GM19025 (cell line): ENCODE results near the gene DGCR2.
A peak's percentile ranks its signal among the peaks of the same experiment; 100 is the strongest.
"Not testable (repeated sequence)": the region's sequence is repeated elsewhere in the genome, so short reads cannot be mapped to it uniquely, and the experiment has no call there.

Experiments
- ATAC-seq: cut with Tn5 transposase; IDR thresholded peaks from one replicate; pipeline ENCODE4 v1.9.1; 2021; ENCODE audit warnings: mild to moderate bottlenecking, low read depth, moderate library complexity; ENCODE audit not compliant: unreplicated experiment

DGCR2 gene

GRCh38 chr22:19086896-19087295, 35.3 kb downstream of the DGCR2 start:
- ATAC-seq: no peak

- ATAC-seq: no peak
Measured at GRCh38 chr22:19086417-19086816, 35.8 kb downstream of the DGCR2 start.

- ATAC-seq: peak; percentile 32
Measured at GRCh38 chr22:19085233-19085718, 36.9 kb downstream of the DGCR2 start.

- ATAC-seq: not testable (repeated sequence)
Measured at GRCh38 chr22:19084586-19084985, 37.6 kb downstream of the DGCR2 start.

GRCh38 chr22:19084126-19084525, 38.1 kb downstream of the DGCR2 start:
- not testable (repeated sequence) for ATAC-seq

- no peak for ATAC-seq
Measured at GRCh38 chr22:19082793-19083192, 39.4 kb downstream of the DGCR2 start.

- ATAC-seq: no peak
Measured at GRCh38 chr22:19082101-19082500, 40.1 kb downstream of the DGCR2 start.

GRCh38 chr22:19081351-19081750, 40.9 kb downstream of the DGCR2 start:
- ATAC-seq: no peak

GRCh38 chr22:19080853-19081252, 41.4 kb downstream of the DGCR2 start:
- no peak for ATAC-seq

GRCh38 chr22:19079691-19080090, 42.5 kb downstream of the DGCR2 start:
- ATAC-seq: no peak

- ATAC-seq: no peak
Measured at GRCh38 chr22:19075404-19075803, 46.8 kb downstream of the DGCR2 start.

- ATAC-seq: not testable (repeated sequence)
Measured at GRCh38 chr22:19072853-19073252, 49.4 kb downstream of the DGCR2 start.

GRCh38 chr22:19070397-19071169, 51.6 kb downstream of the DGCR2 start:
- no peak for ATAC-seq

GRCh38 chr22:19069451-19069850, 52.8 kb downstream of the DGCR2 start:
- no peak for ATAC-seq

- no peak for ATAC-seq
Measured at GRCh38 chr22:19068784-19069271, 53.4 kb downstream of the DGCR2 start.

GRCh38 chr22:19067696-19068348, 54.4 kb downstream of the DGCR2 start:
- no peak for ATAC-seq

- ATAC-seq: no peak
Measured at GRCh38 chr22:19066531-19067271, 55.5 kb downstream of the DGCR2 start.

GRCh38 chr22:19065929-19066328, 56.3 kb downstream of the DGCR2 start:
- no peak for ATAC-seq

- no peak for ATAC-seq
Measured at GRCh38 chr22:19065298-19065859, 56.8 kb downstream of the DGCR2 start.

- no peak for ATAC-seq
Measured at GRCh38 chr22:19064354-19065054, 57.7 kb downstream of the DGCR2 start.
